Astrocyte (in vitro differentiated cells and primary cell): ENCODE data around the gene CPED1. TPM values are rescaled to one million over a fixed set of nuclear protein-coding genes. Genes with fewer than 3 reads are reported as not detected.
A peak's percentile ranks its signal among the peaks of the same experiment; 100 is the strongest.

Experiments
- DNase-seq: peaks from one replicate; pipeline ENCODE4 v3.0.0-alpha.2; 2010; ENCODE audit warnings: low read depth
- FAIRE-seq: peaks from 2 replicates; lab custom pipeline; 2011; peaks lifted over from hg19 to GRCh38; lab: Jason Lieb, UNC
- H2AFZ ChIP-seq: 2 replicates; pipeline ENCODE4 v1.6.0; 2012; ENCODE audit warnings: low read depth, low read length, inconsistent platforms
- H3K27ac ChIP-seq: 2 replicates; pipeline ENCODE4 v1.5.1; 2011; ENCODE audit warnings: low read depth, low read length, inconsistent platforms
- H3K27me3 ChIP-seq: 2 replicates; pipeline ENCODE4 v1.6.0; 2011; ENCODE audit warnings: low read length, inconsistent platforms; ENCODE audit not compliant: insufficient read depth
- H3K36me3 ChIP-seq: 2 replicates; pipeline ENCODE4 v1.5.1; 2011; ENCODE audit warnings: low read length, inconsistent platforms; ENCODE audit not compliant: insufficient read depth
- H3K4me1 ChIP-seq: 2 replicates; pipeline ENCODE4 v1.5.1; 2011; ENCODE audit warnings: low read length, inconsistent platforms; ENCODE audit not compliant: insufficient read depth
- H3K4me2 ChIP-seq: 2 replicates; pipeline ENCODE4 v1.6.0; 2012; ENCODE audit warnings: low read length, inconsistent platforms
- H3K4me3 ChIP-seq: 2 replicates; pipeline ENCODE4 v1.5.1; 2011; ENCODE audit warnings: low read depth, mild to moderate bottlenecking, low read length, inconsistent platforms; ENCODE audit not compliant: insufficient read depth
- H3K79me2 ChIP-seq: 2 replicates; pipeline ENCODE4 v1.6.0; 2012; ENCODE audit warnings: mild to moderate bottlenecking, low read length, inconsistent platforms; ENCODE audit not compliant: insufficient read depth
- H3K9ac ChIP-seq: 2 replicates; pipeline ENCODE4 v1.6.0; 2012; ENCODE audit warnings: mild to moderate bottlenecking, low read length, inconsistent platforms
- H3K9me3 ChIP-seq: 2 replicates; pipeline ENCODE4 v1.5.1; 2012; ENCODE audit warnings: low read depth, mild to moderate bottlenecking, low read length, inconsistent platforms; ENCODE audit not compliant: insufficient read depth
- H4K20me1 ChIP-seq: 2 replicates; pipeline ENCODE4 v1.6.0; 2012; ENCODE audit warnings: low read length, inconsistent platforms; ENCODE audit not compliant: insufficient read depth
- H3K27ac Mint-ChIP-seq: one replicate; pipeline ENCODE4 v1.8.0; 2021; ENCODE audit warnings: mild to moderate bottlenecking, mixed read lengths; ENCODE audit not compliant: unreplicated experiment
- H3K27me3 Mint-ChIP-seq: one replicate; pipeline ENCODE4 v1.8.0; 2021; ENCODE audit warnings: low read depth, mixed read lengths; ENCODE audit not compliant: unreplicated experiment
- H3K36me3 Mint-ChIP-seq: one replicate; pipeline ENCODE4 v1.8.0; 2021; ENCODE audit warnings: low read depth, mixed read lengths; ENCODE audit not compliant: unreplicated experiment
- H3K4me1 Mint-ChIP-seq: one replicate; pipeline ENCODE4 v1.8.0; 2021; ENCODE audit warnings: low read depth, mixed read lengths; ENCODE audit not compliant: unreplicated experiment
- H3K4me3 Mint-ChIP-seq: one replicate; pipeline ENCODE4 v1.8.0; 2021; ENCODE audit warnings: mild to moderate bottlenecking, moderate library complexity, mixed read lengths; ENCODE audit not compliant: unreplicated experiment
- H3K9me3 Mint-ChIP-seq: one replicate; pipeline ENCODE4 v1.8.0; 2021; ENCODE audit warnings: mild to moderate bottlenecking, mixed read lengths; ENCODE audit not compliant: unreplicated experiment
- EZH2 ChIP-seq: IDR thresholded peaks from 2 replicates; pipeline ENCODE4 v1.6.1; 2012; ENCODE audit warnings: mild to moderate bottlenecking, low read length, inconsistent platforms; ENCODE audit not compliant: insufficient read depth
- total RNA-seq: library from RNA; stranded (reverse); gene quantifications from 2 replicates; pipeline ENCODE4 v1.2.1, GENCODE V29; 2021
- TF ChIP-seq, protein P1 (sequence below): IDR thresholded peaks from 2 replicates; pipeline ENCODE4 v1.5.1; 2011; ENCODE audit warnings: low read depth, mild to moderate bottlenecking, inconsistent platforms, low read length, moderate library complexity; ENCODE audit not compliant: insufficient read depth

Gene CPED1
- total RNA-seq, 1 donor from 2014 or later: 6.1 TPM

DNA sequence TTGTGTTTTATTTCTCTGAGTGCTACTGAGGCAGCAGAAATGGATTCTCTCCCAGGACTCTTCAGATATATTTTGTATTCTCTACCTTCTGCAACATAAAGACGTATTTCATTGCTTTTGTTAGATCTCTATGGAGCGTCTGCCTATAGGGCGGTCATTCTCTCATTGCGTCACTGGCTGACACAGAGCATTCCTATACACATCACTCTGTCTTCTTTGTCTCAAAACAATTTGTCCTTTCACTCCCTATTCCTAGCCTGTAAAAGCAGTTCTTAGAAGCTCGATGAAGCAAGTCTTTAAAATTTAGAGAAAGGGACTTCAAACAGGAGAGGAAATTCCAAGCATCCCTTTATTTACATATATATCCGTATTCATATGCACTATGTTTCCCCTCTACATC lies 120.6 kb downstream of the CPED1 start:
- Mint-ChIP-seq H3K4me3 (peak overlapping the region; percentile 41), H3K27ac (peak overlapping the region; percentile 48)

DNA sequence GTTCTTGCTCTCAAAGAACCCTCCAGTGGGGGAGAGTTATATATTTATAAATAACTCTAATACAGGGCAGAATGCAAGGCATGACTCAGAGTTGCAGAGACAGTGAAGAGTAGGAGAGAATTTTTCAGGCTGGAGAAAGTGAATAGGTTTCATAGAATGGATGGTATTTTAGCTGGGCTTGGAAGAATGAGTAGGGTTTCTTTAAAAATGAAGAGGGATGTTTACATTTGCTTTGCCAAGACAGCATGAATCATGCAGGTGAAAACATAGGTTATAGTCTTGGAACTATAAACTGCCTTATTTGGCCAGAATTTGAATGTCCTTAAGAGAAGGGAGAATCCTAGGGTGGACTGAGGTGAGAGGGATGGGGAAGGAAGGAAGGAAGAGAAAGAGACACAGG lies 124.8 kb downstream of the CPED1 start:
- no peak overlapping the region for H2AFZ ChIP-seq
- H3K9ac ChIP-seq: no peak overlapping the region
- H3K4me1 ChIP-seq: peaks cover 4% of the 10 kb centered on the region
- H4K20me1 ChIP-seq: no peaks in the 10 kb centered on the region
- H3K36me3 Mint-ChIP-seq: no peaks in the 10 kb centered on the region
- no peaks in the 10 kb centered on the region for H3K9me3 ChIP-seq
- FAIRE-seq (no peak), DNase-seq (peak; percentile 56)
- H3K4me1 Mint-ChIP-seq: peaks cover 14% of the 10 kb centered on the region
- H3K27ac Mint-ChIP-seq: no peak overlapping the region
- no peaks in the 10 kb centered on the region for H3K27me3 Mint-ChIP-seq
- no peaks in the 10 kb centered on the region for H3K79me2 ChIP-seq
- H3K27ac ChIP-seq: no peak overlapping the region
- no peak overlapping the region for H3K4me3 ChIP-seq
- H3K4me3 Mint-ChIP-seq: no peak overlapping the region
- H3K9me3 Mint-ChIP-seq: no peaks in the 10 kb centered on the region
- no peak overlapping the region for H3K4me2 ChIP-seq
- no peaks in the 10 kb centered on the region for H3K36me3 ChIP-seq
- TF ChIP-seq, protein P1, sequence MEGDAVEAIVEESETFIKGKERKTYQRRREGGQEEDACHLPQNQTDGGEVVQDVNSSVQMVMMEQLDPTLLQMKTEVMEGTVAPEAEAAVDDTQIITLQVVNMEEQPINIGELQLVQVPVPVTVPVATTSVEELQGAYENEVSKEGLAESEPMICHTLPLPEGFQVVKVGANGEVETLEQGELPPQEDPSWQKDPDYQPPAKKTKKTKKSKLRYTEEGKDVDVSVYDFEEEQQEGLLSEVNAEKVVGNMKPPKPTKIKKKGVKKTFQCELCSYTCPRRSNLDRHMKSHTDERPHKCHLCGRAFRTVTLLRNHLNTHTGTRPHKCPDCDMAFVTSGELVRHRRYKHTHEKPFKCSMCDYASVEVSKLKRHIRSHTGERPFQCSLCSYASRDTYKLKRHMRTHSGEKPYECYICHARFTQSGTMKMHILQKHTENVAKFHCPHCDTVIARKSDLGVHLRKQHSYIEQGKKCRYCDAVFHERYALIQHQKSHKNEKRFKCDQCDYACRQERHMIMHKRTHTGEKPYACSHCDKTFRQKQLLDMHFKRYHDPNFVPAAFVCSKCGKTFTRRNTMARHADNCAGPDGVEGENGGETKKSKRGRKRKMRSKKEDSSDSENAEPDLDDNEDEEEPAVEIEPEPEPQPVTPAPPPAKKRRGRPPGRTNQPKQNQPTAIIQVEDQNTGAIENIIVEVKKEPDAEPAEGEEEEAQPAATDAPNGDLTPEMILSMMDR: no peak
- no peak for TF ChIP-seq EZH2
- H3K27me3 ChIP-seq: no peaks in the 10 kb centered on the region

More for the DNA sequence above, 120.6 kb downstream of the CPED1 start:
- DNase-seq (peak; percentile 19), FAIRE-seq (no peak)
- no peaks in the 10 kb centered on the region for H3K27me3 Mint-ChIP-seq
- H3K27ac ChIP-seq: no peak overlapping the region
- H3K4me1 ChIP-seq: no peaks in the 10 kb centered on the region
- H3K36me3 ChIP-seq: no peaks in the 10 kb centered on the region
- no peak overlapping the region for H2AFZ ChIP-seq
- no peaks in the 10 kb centered on the region for H3K79me2 ChIP-seq
- no peak overlapping the region for H3K4me2 ChIP-seq
- TF ChIP-seq EZH2: no peak
- TF ChIP-seq, protein P1: no peak
- H3K9ac ChIP-seq: no peak overlapping the region
- H3K4me3 ChIP-seq: no peak overlapping the region
- H3K4me1 Mint-ChIP-seq: peaks cover 9% of the 10 kb centered on the region
- no peaks in the 10 kb centered on the region for H3K9me3 Mint-ChIP-seq
- no peaks in the 10 kb centered on the region for H3K9me3 ChIP-seq
- H3K27me3 ChIP-seq: no peaks in the 10 kb centered on the region
- H3K36me3 Mint-ChIP-seq: no peaks in the 10 kb centered on the region
- no peaks in the 10 kb centered on the region for H4K20me1 ChIP-seq

DNA sequence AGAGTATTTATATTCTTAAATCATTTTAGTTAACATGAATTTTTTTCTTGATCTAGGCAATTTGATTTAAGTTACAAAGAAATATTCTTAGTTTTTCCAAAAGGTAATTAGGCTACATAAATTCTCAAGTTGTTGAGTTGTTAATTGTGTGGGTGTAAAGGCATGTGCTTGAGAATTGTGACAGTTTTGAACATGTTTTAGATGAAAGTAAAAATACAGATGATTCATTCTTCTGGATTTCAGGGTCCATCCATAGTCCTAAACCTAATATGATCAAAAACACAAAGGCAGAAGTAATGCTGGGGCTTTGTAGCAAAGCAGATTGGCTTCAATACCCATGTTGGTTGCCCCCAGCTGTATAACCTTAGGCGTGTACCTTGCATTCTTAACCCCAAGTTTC lies 127.9 kb downstream of the CPED1 start:
- Mint-ChIP-seq H3K36me3 (no peaks in the 10 kb centered on the region), H3K4me3 (no peak overlapping the region), H3K9me3 (no peaks in the 10 kb centered on the region), H3K27ac (peak overlapping the region; percentile 26), H3K4me1 (peaks cover 5% of the 10 kb centered on the region), H3K27me3 (no peaks in the 10 kb centered on the region)
- no peaks in the 10 kb centered on the region for H3K27me3 ChIP-seq
- FAIRE-seq: no peak
- H3K9me3 ChIP-seq: no peaks in the 10 kb centered on the region
- no peaks in the 10 kb centered on the region for H4K20me1 ChIP-seq
- no peak overlapping the region for H3K4me3 ChIP-seq
- H3K79me2 ChIP-seq: no peaks in the 10 kb centered on the region
- H3K4me2 ChIP-seq: no peak overlapping the region
- H3K36me3 ChIP-seq: no peaks in the 10 kb centered on the region
- peaks cover 4% of the 10 kb centered on the region for H3K4me1 ChIP-seq
- H3K27ac ChIP-seq: no peak overlapping the region
- H2AFZ ChIP-seq: no peak overlapping the region
- no peak for TF ChIP-seq EZH2
- TF ChIP-seq, protein P1: no peak
- no peak overlapping the region for H3K9ac ChIP-seq
- DNase-seq: peak; percentile 4
